SW 1271 (cell line): Measurements from ENCODE around the gene CRNKL1.
"Not testable (repeated sequence)": the region's sequence is repeated elsewhere in the genome, so short reads cannot be mapped to it uniquely, and the experiment has no call there.

Experiments used
- DNase-seq, 2 experiments: peaks; one replicate each; lab custom pipeline; 2025; lab: John Stamatoyannopoulos, UW

CRNKL1 gene

GRCh38 chr20:20010639-20011500, 41.4 kb downstream of the CRNKL1 start:
- no peak for DNase-seq

DNA sequence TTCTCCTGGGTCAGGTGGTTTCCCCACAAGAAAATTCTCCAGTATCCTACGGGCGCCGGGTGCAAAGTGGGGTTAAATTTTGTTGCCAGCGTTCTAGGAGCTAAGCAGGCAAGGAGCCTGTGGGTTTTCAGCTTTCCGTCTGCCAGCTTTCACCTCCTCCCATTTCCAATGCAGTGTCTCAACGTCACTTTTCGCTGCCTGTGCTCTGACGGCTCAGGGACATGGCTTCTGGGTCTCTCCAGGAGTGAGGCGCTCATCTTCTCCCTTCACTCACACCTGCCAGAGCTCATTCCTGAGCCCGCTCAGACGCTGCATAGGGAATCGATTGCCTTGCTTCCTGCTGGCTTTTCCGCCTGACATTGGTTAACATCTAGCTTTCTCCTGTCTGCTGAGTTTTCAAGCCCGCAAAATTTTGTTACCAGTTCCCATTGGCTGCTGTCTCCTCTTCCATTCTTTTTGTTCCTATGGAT, 42.4 kb downstream of the CRNKL1 start:
- DNase-seq = no peak

DNA sequence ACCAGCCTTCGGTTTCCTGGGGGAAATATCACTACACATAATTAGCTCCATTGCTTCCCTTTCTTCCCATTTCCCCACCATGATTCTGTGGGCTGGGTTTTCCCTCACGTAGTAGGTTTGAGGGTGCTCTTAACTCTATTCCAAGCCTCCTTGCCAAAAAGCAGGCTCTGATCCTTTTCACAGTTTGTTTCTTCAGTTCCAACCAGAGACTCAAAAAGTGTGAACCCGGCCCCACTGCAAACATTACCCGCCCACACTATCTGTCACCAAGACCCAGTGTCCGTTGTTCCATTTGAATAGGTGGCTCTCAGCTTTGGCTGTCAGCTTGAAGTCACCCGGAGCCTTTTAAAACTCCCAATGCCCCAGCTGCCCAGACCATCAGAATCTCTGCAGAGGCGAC, 46.9 kb downstream of the CRNKL1 start:
- DNase-seq = no peak

DNA sequence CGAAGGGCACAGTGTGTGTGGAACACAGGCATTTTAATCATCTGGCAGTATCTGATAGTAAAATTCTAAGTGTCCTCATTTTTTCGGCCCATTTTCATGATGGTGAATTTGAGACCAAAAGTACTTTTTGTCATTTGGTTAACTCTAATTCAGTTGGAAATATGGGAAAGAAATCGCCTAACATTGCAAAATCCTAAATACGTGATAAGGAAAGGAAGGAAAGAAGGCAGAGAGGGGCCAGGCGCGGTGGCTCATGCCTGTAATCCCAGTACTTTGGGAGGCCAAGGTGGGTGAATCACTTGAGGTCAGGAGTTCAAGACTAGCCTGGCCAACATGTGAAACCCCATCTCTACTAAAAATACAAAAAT, 48.3 kb downstream of the CRNKL1 start:
- not testable (repeated sequence) for DNase-seq

DNA sequence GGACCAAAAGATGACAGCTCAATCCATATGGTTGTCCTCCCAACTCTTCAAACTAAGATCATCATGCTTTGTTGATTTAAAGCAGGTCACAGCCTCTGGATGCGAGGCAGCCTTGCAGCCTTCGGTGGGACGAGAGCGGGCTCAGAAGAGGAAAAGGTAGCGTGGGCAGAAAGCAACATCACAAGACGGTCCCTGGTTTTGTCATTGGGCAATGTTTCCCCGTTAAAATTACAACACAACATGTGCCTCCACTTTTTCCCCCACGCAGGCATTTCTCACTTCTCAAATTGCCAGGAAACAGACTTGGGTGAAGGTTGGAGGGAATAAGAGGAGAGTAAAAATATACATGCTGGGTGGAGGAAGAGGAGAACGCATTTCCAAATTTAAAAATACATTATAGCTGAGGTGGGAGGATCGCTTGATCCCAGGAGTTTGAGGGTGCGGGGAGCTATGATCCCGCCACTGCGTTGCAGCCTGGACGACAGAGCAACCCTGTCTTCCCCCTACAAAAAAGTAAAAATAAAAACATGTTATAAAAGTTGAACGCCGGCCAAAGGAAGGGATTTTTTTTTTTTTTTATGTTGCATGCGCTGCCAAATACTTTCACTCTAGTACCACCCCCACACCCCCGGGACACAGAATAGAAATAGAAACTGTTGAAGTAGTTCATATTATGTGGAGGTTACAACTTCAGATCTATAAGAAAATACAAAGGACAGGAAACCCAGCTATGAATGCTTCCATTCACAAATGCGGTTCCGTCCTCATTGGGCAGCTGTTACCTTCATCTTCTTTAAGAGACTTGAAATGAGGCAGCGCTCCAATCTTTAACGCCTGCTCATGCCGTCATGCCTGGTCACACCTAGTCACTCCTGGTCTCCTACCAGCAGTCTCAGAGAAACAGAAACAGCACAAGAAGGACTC, 49.0 kb downstream of the CRNKL1 start:
- DNase-seq = no peak

DNA sequence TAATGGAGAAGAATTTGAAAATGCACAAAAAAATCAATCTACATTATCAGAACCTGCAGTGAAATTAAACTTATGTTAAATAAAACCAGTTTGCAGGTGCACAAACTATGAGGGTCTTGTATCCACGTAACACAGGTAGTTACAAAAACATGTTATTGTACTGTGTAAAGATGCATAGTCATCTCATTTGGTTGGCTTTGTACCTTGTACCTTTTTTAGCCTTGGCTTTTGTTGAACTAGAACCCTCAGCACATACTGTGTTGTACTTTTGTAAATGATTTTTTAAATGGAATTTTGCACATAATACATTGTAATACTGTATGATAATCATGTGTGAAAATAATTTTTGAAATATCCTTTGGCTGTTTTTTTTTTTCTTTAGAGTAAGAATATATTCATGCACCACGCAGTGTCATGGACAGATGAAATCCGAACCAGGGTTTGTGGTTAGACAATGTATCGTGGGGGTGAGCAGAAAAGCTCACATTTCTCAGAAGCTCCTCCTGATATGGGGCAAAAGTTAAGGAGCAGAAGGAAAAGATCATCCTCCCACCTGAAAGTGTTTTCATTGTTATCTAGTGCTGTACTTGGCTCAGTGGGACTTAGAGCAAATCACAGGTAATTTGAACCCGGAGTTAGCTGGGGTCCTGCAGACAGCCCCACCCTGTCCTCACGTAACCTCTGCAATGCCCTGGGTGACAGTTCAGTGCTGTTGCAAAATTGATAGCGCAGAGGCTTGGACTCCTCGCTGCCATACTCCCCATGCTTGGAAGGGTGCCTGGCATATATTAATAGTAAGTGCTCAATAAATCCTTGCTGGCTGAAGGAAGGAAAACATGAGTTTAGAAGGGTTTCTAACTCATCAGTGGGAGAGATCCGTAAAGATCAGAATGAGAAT, 49.9 kb downstream of the CRNKL1 start:
- no peak for DNase-seq

GRCh38 chr20:20000211-20000968, 51.9 kb downstream of the CRNKL1 start:
- no peak for DNase-seq

- no peak for DNase-seq
These were observed 53.1 kb downstream of the CRNKL1 start for GRCh38 chr20:19998990-19999705.

DNA sequence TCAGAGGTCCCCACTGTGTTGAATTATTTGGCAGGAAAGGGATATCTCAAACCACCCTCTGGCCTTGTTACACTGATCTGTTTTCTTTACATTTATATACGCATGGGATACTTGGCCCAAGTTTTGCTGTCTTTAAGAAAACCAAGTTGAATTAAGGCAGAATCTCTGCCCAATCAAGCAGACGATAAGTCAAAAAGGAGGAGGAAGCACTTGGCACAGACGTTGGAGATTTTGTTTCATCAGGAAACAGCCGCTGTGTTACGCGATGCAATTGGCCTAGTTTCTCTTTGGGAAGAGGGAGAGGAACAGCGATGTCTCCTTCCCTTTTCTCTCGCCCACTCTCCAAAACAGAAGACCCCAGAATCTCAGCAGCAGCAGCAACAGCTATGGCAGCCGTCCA, 55.3 kb downstream of the CRNKL1 start:
- no peak for DNase-seq

DNA sequence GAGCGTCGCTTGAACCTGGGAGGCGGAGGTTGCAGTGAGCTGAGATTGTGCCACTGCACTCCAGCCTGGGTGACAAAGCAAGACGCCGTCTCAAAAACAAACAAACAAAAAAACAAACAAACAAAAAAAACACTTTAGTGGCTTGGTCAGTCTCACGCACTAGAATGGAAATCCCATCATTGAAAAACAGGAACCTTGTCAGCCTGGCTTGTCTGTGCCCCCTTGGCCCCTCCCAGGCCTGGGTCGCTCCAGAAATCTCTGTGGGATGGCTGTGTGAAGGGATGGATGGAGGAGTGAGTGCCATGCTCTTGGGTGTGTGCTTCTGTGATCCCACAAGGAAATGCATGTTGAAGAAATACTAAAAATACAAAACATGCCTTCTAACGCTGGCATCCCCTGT, 56.0 kb downstream of the CRNKL1 start:
- DNase-seq = no peak

DNA sequence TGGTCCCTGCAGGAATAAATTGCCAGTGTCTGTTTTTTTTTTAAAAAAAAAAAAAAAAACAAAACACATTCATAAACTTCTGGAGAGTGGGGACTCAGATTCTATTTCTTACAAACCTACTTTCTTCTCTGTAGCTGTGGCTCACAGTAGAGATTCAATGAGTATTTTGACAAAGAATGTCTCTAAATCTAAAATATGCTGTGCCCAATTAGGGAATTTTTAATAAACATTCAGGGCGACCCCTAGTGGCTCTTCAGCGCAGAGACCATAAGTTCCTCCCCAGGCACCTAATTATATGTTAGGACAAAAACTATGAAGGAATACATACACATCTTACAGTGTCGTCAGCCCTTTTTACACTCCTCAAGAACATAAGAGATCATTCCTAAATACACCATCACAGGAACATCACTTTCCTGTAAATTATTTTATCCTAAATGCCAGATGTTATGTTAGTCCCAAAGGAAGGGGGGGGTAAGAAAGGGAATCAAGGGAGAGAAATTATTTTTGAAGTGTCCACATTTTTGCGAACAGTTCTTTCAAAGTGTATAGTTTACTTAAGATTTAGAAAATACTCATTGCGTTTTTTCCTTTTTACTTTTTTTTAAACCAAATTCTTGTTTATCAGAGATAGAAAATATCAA, 56.9 kb downstream of the CRNKL1 start:
- peak in 1 of 2 experiments; percentile 80 for DNase-seq

DNA sequence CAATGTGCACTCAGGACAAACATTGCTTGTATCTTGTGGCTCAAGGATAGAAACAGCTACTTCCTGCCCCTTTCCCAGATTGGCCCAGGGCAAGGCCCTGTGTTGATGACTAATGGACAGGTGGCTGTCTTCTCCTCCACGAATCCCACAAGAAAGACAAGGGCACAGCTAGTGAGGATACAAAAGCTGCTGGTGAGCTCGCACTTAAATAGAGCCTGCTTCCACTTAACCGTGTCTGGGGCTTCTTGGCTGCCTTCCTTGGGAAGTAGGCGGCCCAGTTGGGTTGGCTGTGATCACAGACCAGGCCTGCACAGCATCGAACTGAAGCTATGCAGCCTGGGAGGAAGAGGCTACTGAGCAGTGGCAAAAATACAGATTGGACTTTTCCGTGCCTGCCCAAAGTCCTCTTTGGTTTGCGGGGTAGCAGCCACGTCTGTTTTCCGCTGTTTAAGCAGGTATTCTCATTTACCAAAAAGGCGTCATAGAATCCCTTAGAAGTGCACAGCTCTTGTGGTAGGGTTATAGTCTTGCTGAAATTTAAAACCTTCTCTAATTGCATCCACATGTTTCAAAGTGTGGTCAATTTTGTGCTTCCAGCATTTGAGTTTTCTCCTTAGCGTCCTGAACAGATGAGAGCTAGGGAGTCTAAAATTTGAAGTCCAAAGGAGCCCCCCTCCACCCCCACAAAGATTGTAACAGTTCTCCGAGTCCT, 58.2 kb downstream of the CRNKL1 start:
- peak in 1 of 2 experiments; percentile 66 for DNase-seq

GRCh38 chr20:19992996-19993908, 59.0 kb downstream of the CRNKL1 start:
- DNase-seq = peak; percentile 91 to 96

DNA sequence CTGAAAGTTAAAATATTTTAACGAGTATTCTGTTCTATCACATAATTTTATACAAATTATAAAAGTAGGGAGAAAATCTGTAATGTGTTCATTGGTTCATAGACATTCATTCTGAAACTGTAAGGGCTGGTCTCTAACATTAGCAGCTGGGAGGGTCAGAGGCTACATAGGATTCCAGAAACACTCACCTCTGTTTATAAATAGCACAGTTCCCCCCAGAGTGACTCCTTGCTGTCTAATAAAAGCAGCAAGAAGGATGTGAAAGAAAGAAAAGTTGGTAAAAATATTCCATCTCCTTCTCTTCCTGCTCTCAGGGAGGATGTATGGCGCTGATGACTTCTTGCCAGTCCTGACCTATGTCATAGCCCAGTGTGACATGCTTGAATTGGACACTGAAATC, 60.4 kb downstream of the CRNKL1 start:
- peak in 1 of 2 experiments; percentile 22 for DNase-seq

GRCh38 chr20:19991308-19991707, 61.0 kb downstream of the CRNKL1 start:
- DNase-seq = no peak

DNA sequence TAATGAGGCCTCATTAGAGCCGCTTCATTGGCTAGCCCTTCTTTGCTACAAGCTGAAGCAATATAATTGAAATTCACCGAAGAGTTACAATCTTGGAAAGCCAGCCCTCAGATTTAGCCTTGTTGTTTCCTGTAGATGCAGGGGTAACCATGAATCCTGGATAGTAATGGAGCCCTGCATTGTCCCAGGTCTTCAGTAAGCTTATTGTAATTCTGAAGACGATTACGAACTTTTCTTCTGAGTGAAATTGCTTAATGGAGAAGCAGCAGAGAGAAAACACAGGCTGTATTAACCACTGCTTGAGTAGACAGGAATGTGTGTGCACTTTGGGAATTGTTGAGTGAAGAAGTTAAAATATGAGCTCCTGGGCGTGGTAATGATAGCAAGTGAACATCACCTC, 61.4 kb downstream of the CRNKL1 start:
- DNase-seq = no peak

DNA sequence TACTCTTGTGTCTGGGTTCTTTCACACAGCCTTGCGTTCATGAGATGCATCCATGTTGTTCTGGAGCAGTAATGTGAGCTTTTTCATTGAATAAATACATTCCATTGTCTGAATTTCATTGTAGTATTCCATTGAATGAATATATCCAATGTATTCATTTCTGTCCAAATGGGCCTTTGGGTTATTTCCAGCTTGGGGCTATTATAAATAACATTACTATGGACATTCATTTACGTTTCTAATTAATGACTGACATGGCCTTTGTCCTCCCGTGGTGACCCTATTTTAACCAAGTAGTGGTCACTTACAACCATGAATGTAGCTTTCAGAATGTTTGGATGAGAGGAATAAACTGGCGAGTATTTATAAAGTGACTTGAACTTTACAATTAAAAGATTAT, 65.2 kb downstream of the CRNKL1 start:
- no peak for DNase-seq

- peak in 1 of 2 experiments; percentile 37 for DNase-seq
These were observed 65.8 kb downstream of the CRNKL1 start for GRCh38 chr20:19986419-19986818.
